GM18511 (cell line): Measurements from ENCODE around the gene SSMEM1.
"Not testable (repeated sequence)": the region's sequence is repeated elsewhere in the genome, so short reads cannot be mapped to it uniquely, and the experiment has no call there.

Source experiments
- ATAC-seq: cut with Tn5 transposase; IDR thresholded peaks from one replicate; pipeline ENCODE4 v1.9.1; 2021; ENCODE audit warnings: mild to moderate bottlenecking, moderate library complexity; ENCODE audit not compliant: unreplicated experiment

SSMEM1 gene

DNA sequence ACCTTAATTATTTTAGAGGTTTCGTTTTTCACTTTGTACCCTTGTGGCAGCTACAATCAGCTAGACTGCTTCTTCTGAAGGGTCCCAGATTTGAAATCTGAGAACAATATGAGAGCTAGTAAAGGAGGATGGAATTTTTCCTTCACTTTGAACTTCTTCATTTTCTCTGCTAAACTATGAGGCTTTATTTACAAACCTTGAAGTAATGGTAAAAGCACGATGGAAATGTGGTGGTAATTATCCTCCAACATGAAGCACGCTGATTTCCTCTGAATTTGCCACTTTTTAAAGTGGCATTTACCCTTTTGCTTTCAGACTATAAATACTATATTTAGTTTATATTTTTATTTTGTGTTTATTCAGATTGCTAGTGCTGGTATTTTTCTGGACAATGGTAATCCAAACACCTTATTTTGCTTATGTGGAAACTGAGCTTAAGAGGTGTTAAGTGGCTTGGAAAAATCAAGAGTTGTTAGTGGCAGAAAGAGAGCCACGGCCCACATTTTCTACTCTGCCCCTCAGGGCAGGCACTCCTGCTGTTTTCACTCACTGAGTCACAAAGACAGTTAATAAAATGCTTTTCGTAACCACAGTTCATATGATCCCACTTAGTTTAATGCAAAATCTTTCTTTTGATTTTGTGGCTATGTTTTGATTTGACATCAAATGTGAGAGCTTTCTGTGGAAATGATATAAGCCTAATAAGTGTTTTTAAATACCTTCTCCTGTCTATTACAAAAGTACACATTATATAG, 2.7 kb downstream of the SSMEM1 start:
- no peak for ATAC-seq

DNA sequence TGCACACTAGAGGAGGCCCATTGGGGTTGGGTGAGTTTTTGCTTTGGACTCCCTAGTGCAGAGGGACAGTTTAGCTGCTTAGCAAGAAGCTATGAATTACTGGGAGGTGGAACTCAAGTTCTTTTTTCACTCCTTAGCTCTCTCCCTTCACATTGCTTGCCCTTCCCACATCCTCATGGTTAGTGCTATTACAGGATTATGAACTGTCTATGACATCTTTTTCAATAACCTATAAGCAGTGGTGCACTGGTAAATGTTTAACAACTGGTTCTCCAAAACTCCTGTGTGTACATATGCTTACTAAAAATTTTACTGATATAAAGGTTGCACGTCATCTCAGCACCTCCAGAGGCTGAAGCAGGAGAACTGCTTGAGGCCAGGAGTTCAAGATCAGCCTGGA, 6.2 kb downstream of the SSMEM1 start:
- ATAC-seq: no peak

DNA sequence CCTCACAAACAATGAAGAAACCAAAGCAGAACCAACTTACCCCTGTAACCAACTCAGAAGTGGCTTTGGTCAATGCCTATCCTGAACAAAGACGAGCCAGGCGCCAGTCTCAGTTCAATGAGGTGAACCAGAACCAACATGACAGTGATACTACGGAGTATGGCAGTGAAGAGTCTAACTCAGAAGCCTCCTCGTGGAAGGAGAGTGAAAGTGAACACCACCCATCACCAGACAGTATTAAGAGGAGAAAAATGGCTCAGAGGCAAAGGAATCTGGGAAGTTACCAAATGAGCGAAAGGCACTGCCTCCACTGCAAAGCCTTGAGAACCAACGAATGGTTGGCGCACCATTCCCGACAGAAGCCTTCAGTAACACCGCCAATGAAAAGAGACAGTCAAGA, 8.4 kb downstream of the SSMEM1 start:
- ATAC-seq: no peak

DNA sequence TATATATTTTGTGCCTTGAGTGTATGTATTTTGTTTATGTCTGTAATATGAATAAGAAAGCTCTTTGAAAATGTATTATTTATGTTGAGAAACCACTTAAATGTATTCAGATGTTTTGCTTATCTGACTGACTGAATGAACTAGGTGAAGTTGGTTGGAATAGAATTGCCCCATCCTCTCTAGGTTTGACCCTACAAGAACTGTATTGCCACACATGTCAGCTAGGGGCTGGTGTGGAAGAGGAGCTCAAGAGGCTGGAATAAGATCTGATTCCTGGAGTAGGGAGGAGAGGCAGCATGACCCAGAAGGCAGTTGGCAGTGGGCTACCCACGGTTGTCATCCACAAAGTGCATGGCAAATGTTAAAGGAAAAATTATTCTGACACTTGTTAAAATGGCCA, 9.1 kb downstream of the SSMEM1 start:
- ATAC-seq: no peak

DNA sequence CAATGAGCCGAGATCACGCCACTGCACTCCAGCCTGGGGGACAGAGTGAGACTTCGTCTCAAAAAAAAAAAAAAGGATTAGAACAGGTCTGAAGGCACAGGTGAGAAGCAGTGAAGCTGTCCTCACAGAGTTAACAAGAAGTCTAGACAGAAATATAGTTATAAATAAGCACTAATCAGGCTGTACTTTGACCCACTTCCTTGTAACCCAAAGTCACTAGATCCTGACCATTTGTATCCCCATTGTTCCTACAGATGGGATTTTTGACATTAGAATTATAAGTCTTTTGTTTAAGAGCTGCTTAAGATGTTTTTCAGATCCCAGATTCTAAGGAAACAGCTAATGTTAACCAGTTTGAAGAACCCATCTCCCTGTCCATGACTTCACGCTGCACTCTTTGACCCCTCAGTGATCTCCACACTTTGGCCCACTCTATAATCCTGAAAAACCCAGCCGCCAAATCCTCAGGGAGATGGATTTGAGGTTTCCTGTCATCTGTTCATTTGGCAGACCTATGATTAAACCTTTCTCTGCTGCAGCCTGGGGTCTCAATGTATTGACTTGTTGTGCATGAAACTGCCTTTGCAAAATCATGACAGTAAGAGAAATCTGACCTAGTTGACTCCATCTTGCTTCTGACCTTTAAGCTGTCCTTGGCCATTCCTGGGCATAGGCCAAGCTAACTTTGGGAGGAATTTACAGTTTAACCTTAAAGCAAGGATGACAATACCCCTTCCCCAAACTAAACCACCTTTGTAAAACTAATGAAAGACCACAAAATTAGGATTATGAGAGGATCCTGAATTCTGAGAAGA, 11.4 kb downstream of the SSMEM1 start:
- ATAC-seq: no peak

DNA sequence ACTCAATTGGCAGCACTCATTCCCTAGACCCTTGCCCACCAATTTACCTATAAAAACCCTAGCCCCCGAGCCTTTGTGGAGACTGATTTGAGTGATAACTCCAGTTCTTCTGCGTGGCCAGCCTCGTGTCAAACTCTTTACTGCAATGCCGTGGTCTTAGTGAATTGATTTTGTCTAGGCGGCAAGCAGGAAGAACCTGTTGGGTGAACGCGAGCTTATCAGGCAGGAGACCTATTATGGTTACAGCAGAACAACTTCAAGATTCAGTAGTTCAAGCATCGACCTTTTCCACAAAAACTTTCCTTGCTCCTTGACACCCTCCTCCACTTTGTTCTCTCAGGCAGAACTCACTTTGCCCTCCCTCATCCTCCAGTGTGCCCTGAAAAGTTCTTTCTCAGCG, 12.2 kb downstream of the SSMEM1 start:
- no peak for ATAC-seq

DNA sequence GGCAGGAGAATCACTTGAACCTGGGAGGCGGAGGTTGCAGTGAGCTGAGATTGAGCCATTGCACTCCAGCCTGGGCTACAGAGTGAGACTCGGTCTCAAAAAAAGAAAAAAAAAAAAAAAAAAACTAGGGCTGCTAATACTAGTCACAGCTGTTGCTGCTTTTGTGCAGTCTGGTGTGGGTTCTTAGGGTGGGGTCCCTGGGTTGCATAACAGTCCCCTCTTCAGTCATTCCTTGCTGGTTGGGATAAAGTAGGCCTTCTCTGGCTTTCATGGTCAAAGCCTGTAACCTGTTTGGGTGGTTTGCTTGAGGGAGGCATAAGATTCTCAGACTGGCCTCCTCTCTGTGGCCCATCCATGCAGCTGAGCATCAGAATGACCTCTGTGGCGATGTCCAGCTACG, 14.1 kb downstream of the SSMEM1 start:
- ATAC-seq: no peak

DNA sequence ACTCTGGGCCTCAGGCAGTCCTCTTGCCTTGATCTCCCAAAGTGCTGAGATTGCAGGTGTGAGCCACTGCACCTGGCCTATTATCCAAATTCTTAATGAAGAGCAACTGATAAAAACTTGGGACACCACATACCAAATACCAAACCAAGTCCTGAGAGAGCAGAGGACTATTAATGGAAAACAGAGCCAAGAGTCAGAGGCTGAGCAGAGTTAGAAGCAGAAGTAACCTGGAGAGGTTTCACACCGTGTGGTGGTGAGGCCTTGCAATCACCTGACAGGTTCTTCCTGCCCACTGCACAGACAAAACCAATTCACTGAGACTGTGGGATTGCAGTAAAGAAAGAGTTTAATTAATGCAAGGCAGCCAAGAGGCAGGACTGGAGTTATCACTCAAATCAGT, 16.0 kb downstream of the SSMEM1 start:
- no peak for ATAC-seq

DNA sequence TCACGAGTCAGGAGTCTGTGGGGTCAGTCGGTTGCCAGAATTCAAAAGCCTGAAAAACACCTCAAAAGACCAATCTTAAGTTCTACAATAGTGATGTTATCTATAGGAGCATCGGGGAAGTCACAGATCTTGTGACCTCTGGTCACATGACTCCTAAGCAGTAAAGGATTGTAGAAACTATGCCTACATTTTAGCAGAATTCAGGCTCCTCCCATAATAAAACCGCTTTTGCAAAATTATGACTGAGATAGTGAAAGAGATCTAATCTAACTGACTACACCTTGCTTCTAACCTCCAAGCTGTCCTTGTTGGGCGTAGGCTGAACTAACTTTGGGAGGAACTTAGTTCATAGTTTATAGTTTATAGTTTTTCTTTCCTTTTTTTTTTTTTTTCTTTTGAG, 16.6 kb downstream of the SSMEM1 start:
- no peak for ATAC-seq

DNA sequence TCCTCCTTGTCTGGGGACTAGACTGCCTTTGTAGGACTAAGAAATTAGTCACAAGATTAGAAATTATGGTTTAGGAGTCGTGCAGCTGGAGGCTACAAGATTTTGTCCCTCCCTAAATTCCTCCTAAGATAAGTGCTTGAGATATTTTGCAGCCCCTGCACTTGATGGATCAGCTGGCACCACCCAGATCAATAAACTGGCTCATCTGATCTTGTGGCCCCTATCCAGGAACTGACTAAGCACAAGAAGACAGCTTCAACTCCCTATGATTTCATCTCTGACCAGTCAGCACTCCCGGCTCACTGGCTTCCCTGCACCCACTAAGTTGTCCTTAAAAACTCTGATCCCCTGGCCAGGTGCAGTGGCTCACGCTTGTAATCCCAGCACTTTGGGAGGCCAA, 17.3 kb downstream of the SSMEM1 start:
- ATAC-seq: not testable (repeated sequence)

DNA sequence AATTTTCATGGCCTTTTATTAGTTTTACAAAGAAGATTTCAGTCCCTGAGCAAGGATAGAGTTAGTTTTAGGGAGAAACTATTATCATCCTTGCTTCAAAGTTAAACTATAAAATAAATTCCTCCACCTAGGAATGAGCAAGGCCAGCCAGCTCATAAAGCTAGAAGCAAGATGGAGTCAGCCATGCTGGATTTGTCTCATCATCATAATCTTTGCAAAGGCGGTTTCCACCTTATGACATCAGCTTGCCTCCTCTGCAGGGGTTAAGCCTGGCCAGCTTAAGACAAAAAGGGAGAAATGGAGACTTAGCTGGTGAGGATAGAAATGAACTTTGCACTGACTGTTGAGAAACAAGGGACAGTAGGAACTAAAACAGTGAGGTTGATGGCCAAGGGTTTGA, 18.7 kb downstream of the SSMEM1 start:
- no peak for ATAC-seq

DNA sequence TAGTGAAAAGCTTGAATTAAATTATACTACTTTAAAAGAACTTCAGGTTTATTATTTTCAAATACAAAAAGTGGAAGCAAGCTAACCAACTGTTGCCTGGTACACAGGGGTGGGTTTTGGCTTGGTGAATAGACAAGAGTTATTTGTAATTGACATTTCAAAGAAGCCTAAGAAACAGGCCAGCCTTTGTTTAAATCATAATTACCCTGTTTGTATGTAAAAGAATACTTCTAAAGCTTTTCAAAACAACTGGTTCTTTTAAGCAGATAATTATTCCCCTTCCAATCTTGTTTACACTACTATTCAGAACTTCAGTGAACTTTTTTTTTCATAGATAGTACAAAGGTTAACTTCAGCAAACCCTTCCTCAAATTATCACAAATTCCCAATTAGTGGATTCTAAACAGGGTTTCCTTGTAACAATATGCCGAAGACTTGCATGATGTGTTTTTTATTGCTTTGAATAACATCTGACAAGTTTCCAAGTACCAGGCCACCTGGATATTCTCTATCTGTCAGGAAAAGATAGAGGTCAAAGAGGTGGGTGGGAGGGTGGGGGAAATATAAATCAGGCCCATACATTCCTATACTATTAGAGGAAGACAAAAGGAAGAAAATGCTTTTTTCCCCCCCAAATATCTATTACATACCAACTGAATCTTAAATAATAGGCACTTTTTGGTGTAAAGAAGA, 20.4 kb downstream of the SSMEM1 start:
- ATAC-seq: no peak

DNA sequence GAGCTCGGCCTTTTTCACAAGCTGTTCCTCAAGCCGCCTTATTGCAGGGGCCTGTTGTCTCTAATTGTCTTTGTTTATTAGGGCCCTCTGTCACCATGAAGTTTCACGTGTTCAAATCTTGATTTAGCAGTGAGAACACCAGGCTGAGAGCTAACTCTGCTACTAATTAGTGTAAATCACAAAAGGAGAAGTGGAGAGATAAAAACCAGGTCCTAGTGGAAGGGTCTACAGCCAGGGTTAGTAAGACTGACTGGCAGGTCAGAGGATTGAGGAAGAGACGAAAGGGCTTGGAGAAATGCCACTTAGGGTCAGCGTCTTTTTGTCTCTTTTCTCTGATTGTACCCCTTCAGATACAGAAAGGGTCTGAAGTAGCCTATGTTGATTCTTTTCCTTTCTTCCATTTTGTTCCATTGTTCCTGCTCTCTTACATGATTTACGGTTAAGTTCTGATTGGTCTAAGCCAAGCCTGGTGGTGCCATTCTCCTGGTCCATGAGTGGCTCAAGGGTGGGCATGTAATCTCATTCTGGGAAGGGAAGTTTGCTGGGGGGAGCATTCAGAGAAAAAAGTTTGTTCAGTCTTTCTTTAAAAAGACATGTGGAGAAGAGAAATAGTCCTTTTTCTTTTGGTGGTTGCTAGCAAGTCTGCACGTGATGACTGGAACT, 21.3 kb downstream of the SSMEM1 start:
- no peak for ATAC-seq

DNA sequence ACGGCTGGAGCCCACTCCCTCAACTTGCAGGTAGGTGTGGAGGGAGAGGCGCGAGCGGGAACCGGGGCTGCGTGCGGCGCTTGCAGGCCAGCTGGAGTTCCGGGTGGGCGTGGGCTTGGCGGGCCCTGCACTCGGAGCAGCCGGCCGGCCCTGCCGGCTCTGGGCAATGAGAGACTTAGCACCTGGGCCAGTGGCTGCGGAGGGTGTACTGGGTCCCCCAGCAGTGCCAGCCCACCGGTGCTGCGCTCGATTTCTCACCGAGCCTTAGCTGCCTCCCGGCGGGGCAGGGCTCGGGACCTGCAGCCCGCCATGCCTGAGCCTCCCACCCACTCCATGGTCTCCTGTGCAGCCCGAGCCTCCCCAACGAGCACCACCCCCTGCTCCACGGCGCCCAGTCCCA, 22.3 kb downstream of the SSMEM1 start:
- ATAC-seq: not testable (repeated sequence)

DNA sequence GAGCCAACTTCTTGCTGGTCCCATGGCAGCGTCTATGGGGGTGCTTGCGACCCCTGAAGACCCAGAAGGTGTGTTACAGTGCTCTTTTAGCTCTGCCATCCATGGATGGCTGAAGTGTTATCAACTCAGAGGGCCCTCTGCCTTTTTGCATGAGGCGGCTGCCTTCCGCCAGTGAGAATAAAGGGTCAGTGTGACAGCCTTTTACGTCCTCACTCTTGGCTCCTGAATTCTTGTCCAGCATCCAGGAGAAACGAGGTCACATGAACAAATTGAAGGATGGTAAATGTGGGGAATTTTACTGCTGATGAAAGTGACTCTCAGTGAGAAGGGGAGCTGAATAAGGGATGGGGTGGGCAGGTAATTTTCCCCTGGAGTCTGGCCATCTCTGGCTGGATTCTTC, 24.1 kb downstream of the SSMEM1 start:
- no peak for ATAC-seq

DNA sequence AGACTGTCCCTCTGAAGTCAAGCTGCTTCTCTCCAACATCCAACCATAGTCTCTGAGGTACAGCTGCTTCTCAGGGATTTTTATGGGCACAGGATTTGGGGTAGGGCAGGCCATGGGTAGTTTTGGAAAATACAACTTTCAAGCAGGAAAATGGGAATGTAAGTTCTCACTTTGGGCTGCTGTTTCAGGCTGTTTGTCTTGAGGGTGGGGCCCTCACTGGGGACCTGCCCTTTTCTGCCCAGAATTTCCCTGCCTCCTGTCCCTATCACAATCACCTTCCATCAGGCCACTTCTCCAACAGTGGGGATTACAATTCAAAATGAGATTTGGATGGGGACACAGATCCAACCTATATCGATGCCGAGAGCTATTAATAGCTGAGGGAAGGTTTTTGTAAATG, 24.5 kb downstream of the SSMEM1 start:
- no peak for ATAC-seq

DNA sequence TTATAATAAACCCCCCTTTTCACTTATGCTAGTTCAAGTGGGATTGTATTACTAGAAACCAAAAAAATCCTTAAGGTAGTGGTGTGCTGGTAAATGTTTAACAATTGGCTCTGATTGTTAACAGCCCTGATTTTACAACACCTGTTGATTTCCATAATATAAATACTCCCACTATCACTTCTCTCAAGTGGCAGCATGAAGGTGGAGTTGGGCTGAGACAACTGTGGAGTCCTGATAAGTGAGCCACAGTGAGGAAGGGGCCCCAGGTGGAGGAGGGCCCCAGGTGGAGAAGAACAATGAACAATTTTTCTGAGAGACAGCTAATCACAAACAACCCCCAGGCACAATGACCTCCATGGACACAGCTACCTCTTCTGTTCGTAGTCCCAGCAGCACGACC, 26.4 kb downstream of the SSMEM1 start:
- ATAC-seq: no peak

DNA sequence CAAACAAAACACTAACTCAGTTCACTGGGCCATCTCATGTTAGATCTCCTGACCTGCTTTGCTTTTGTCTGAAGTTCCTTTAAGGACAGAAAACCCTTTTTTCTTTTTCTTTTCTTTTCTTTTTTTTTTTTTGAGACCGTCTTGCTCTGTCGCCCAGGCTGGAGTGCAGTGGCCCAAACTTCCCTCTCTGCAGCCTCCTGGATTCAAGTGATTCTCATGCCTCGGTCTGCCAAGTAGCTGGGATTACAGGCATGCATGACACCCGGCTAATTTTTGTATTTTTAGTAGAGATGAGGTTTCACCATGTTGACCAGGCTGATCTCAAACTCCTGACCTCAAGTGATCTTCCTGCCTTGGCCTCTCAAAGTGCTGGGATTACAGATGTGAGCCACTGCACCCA, 28.7 kb downstream of the SSMEM1 start:
- ATAC-seq: not testable (repeated sequence)

DNA sequence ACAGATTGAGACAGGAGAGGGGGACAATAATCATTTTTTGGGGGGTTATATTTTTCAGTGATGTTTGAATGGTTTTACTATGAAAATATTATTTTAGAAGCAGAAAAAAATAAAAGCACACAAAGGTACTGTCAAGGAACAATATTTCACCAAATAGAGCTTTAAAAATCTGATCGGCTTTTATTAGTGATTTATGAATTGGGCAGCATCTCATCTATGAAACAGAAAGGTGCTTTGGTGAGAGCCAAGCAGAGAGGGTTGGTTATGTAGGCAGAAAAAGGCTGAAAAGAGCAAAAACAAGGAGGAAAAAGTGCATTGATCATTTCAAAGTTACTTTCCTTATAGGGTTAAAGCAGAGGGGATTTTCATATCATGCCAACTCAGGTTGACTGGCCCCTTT, 32.6 kb downstream of the SSMEM1 start:
- no peak for ATAC-seq

DNA sequence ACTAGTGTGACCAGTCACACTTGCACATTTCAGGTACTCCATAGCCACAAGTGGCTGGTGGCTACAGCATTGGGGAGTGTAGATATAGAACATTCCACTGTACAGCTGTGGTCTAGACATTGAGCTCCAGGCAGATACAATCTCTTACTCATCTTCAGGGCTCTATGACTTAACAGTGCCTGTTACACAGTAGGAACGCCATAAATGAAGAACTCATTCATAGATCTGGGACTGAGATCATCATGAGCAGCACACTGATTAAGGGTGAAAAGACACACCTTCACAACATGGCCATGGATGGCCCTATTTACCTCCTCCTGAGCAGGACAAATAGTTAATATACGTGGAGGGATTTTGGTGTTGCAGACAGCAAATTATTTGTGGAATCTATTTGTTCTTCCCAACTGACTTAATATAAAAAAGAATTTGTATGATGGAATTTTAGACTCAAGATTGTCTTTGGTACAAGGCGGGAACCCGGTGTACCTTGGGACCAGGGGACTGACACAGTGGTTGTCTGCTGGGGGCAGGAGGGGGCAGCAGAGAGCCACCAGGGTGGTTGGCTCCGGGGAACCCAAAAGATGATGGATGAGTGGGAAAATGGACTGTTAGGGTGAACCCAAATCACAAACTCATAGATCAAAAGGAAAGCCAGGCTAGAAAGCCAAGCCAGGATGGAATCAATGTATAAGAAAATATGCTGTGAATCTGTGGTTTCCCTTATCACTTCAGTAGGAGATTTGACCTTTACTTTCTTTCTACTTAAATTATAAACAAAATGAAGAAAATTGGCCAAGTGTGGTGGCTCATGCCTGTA, 34.7 kb downstream of the SSMEM1 start:
- no peak for ATAC-seq
